Gastroesophageal sphincter (tissue), 3 donors: Measurements from ENCODE around the gene PTPRN2.

Experiments
- CTCF ChIP-seq, 4 experiments: fragments of 200-600 bp in 2 of 4; fragments of 450-650 bp in 2 of 4; sonication (generic) in 1 of 4; IDR thresholded peaks; one replicate each; pipeline ENCODE4 v1.5.1; 2017 to 2019; ENCODE audit warnings: antibody characterized with exemption in 4 of 4, mild to moderate bottlenecking in 2 of 4, moderate library complexity in 2 of 4
- EP300 ChIP-seq: sonication (generic); formaldehyde crosslinking; IDR thresholded peaks from one replicate; pipeline ENCODE4 v1.6.1; 2017; ENCODE audit warnings: antibody characterized with exemption, mild to moderate bottlenecking
- POLR2A ChIP-seq, 2 donors: fragments of 450-650 bp; IDR thresholded peaks; one replicate each; pipeline ENCODE4 v1.6.1; 2017; ENCODE audit warnings: antibody characterized with exemption in 2 of 2, mild to moderate bottlenecking in 2 of 2, moderate library complexity in 1 of 2
- POLR2AphosphoS5 ChIP-seq: sonication (generic); formaldehyde crosslinking; IDR thresholded peaks from one replicate; pipeline ENCODE4 v1.6.1; 2017; ENCODE audit warnings: antibody characterized with exemption

- no peak for TF ChIP-seq CTCF (IDR thresholded peaks at IDR 0.05)
- no peak for TF ChIP-seq POLR2AphosphoS5
- no peak for TF ChIP-seq POLR2A (IDR thresholded peaks at IDR 0.05)
- no peak for TF ChIP-seq EP300
These were observed 1040.5 kb downstream of the PTPRN2 start for GRCh38 chr7:157547102-157547501.
